Transverse colon (tissue), 4 donors: ENCODE data around the gene SEMA4D. TPM values are rescaled to one million over a fixed set of nuclear protein-coding genes. Genes with fewer than 3 reads are reported as not detected.

Experiments
- DNase-seq: peaks from one replicate; pipeline ENCODE4 v3.0.0-alpha.2; 2019
- H3K27ac ChIP-seq, 4 donors: fragments of 200-600 bp; sonication (generic); 2 replicates each; pipeline ENCODE4 v1.5.1; 2016 to 2018; ENCODE audit warnings: inconsistent platforms in 4 of 4
- H3K27me3 ChIP-seq: fragments of 200-600 bp; sonication (generic); 2 replicates; pipeline ENCODE4 v1.5.1; 2017; ENCODE audit warnings: inconsistent platforms
- H3K36me3 ChIP-seq, 4 donors: fragments of 200-600 bp; sonication (generic); 2 replicates each; pipeline ENCODE4 v1.5.1; 2017 to 2019; ENCODE audit warnings: inconsistent platforms in 4 of 4
- H3K4me1 ChIP-seq, 4 donors: fragments of 200-600 bp; sonication (generic); 2 replicates each; pipeline ENCODE4 v1.5.1; 2017 to 2020; ENCODE audit warnings: inconsistent platforms in 4 of 4
- H3K4me3 ChIP-seq, 4 donors: fragments of 200-600 bp; sonication (generic); 1 replicate in 1 of 4; 2 replicates in 3 of 4; pipeline versions ENCODE4 v1.5.1 to v1.6.1; 2017 to 2019; ENCODE audit warnings: inconsistent platforms in 4 of 4
- H3K9me3 ChIP-seq, 2 donors: fragments of 200-600 bp; sonication (generic); 2 replicates each; pipeline ENCODE4 v1.5.1; 2017 to 2019; ENCODE audit warnings: inconsistent platforms in 2 of 2
- EP300 ChIP-seq: sonication (generic); formaldehyde crosslinking; IDR thresholded peaks from one replicate; pipeline ENCODE4 v1.6.1; 2017; ENCODE audit warnings: antibody characterized with exemption, low read depth
- POLR2A ChIP-seq: fragments of 450-650 bp; IDR thresholded peaks from one replicate; pipeline ENCODE4 v1.6.1; 2016; ENCODE audit warnings: antibody characterized with exemption, mild to moderate bottlenecking, moderate library complexity
- POLR2AphosphoS5 ChIP-seq, 3 donors: sonication (generic); formaldehyde crosslinking; IDR thresholded peaks; one replicate each; pipeline ENCODE4 v1.6.1; 2016; ENCODE audit warnings: antibody characterized with exemption in 3 of 3
- WGBS, 2 donors: methylation state at CpG; one replicate each; pipeline ENCODE4 v1.1.5; 2018; ENCODE audit warnings: low coverage in 1 of 2; 5-methylcytosine and 5-hydroxymethylcytosine counted together
- in situ Hi-C, 4 donors: fragments of 200-750 bp; cut with MboI; loops; one replicate each; pipeline versions ENCODE4 v1.15.0 to v1.15.1; 2017; ENCODE audit warnings: low sequenced_read_pairs in 3 of 4, low pct_ligation_motif_present in 1 of 4, low pct_unique_long_range_greater_than_20kb in 1 of 4
- intact Hi-C: fragments of 100-400 bp; cut with DNase I; formaldehyde crosslinking; loops from one replicate; pipeline ENCODE4 v1.15.1; 2023; ENCODE audit warnings: low total_unique reads
- total RNA-seq, 4 donors: library from RNA; depleted of rRNA; stranded (reverse); fragments of >200 nt; gene quantifications; one replicate each; pipeline ENCODE4 v1.1.0, GENCODE V29; 2016
- TF ChIP-seq, protein P1 (sequence below), 5 experiments: fragments of 200-600 bp in 3 of 5; fragments of 450-650 bp in 2 of 5; sonication (generic) in 3 of 5; IDR thresholded peaks; 1 replicate in 2 of 5; 2 replicates in 3 of 5; pipeline ENCODE4 v1.5.1; 2016 to 2017; ENCODE audit warnings: antibody characterized with exemption in 5 of 5, inconsistent platforms in 3 of 5, mild to moderate bottlenecking in 2 of 5, moderate library complexity in 1 of 5

The SEMA4D gene
- total RNA-seq, 4 donors from 2014 or later, result 8.7 to 29.1 (median 14.5) TPM

DNA sequence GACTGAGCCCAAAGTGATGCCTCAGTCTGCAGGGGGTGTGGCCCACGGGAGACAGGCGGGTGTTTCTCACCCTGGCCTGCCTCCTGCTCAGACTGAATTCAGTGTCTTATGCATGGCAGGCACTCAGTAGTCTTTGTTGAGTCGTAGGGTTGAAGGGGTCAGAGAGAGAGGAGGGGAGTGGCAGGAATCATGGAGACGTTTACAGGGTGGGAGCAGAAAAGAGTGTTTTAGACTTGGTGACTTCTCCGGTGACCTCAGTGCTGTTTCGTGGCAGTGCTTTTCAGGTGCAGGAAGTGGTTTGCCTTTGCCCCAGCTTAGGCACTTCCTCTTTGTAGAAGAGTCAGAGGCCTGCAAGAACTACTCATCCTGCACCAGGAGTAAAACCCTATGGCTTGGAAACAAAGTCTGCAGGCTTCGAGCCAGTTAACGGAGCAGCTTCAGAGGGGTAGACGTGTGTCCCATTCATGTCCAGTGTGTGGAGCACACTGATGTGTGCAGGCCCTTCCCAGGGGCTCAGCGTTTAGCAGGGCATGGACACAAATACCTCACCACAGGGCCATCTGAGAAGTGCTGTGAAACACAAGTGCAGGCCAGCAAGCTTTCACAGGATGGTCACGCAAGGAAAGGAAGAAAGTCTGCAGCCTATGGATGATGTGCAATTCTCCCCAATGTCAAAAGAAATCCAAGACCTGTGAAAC is 24.5 kb upstream of the SEMA4D start:
- intact Hi-C loops (no loop called here), in situ Hi-C loops (no loop called here)
- Histone ChIP-seq H3K27me3 (no peaks in the 10 kb centered on the region), H3K4me3 (no peak overlapping the region), H3K9me3 (no peaks in the 10 kb centered on the region), H3K4me1 (peaks cover 0 to 29% (median 0%) of the 10 kb centered on the region in 4 donors), H3K27ac (peak overlapping the region; percentile 55 to 77 (median 66)), H3K36me3 (no peaks in the 10 kb centered on the region)
- WGBS, 2 donors, result 61% methylated on average over 11 of the region's 11 CpGs; no CpG with 5 or more reads in 1 of the 2 donors
- TF ChIP-seq POLR2A, result no peak
- no peak for TF ChIP-seq EP300
- no peak for TF ChIP-seq POLR2AphosphoS5 (IDR thresholded peaks at IDR 0.05)
- TF ChIP-seq, protein P1, sequence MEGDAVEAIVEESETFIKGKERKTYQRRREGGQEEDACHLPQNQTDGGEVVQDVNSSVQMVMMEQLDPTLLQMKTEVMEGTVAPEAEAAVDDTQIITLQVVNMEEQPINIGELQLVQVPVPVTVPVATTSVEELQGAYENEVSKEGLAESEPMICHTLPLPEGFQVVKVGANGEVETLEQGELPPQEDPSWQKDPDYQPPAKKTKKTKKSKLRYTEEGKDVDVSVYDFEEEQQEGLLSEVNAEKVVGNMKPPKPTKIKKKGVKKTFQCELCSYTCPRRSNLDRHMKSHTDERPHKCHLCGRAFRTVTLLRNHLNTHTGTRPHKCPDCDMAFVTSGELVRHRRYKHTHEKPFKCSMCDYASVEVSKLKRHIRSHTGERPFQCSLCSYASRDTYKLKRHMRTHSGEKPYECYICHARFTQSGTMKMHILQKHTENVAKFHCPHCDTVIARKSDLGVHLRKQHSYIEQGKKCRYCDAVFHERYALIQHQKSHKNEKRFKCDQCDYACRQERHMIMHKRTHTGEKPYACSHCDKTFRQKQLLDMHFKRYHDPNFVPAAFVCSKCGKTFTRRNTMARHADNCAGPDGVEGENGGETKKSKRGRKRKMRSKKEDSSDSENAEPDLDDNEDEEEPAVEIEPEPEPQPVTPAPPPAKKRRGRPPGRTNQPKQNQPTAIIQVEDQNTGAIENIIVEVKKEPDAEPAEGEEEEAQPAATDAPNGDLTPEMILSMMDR (IDR thresholded peaks at IDR 0.05), result no peak
- peak; percentile 64 for DNase-seq

DNA sequence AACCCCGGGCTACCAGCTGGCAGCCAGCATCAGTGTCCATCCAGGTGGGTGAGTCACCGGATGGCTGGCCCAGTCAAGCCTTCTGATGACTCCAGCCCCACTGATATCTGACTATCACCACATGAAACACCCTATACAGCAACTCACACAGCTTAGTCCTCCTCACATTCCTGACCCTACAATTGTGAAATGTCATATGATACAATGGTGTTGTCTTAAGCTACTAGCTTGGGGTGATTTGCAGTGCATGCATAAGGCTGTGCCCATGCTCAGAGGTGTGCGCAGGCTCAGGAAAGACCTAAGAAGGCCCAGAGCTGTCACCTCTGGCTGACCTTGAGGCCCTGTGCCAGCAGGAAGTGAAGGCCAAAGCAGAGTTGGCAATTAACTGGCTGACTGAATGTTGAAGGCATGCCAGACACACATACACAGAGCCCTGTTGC is 21.5 kb upstream of the SEMA4D start:
- DNase-seq, result no peak
- in situ Hi-C loops, result no loop called here
- WGBS, 2 donors, result 94% methylated on average over 3 of the region's 3 CpGs; no CpG with 5 or more reads in 1 of the 2 donors

DNA sequence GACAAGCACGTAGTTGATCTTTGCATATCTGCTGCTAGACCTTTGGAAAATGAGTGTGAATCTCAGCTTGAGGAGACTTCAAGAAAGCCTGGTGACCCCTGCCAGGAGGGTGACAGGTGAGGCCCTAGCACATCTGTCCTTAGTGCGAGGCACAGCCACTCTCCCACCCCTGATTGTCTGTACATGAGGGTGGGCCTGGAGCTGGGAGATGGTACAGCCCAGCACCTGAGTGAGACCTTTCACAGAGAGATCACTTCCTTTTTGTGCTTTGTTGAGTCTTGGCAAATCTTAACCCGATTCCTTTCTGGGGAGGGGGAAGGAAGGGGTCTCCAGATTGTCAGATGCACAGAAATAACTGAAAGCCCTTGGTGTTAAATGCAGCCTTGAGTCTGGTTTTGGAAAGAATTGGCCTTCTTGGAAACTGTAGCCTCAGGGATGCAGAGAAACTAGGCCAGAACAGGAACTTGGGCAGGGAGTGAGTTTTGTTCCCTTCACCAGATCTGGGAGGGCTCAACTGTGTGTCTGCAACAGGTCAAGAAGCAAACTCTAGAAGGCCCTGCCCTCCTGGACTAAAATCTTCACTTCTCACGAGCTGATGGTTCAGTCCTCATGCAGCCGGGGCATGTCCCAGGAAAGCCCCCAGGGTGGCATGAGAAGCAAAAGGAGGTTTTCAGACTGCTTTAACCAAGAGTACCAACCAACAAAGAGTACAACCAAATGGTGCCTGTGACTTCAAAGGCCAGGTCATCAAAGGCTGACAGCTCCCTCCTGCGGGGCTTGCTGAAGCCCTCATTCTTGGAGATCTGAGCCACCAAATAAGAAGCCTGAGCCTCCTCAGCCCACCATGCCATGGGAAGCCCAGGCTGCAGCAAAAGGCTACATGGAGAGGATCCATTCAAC is 20.8 kb upstream of the SEMA4D start:
- Histone ChIP-seq H3K27me3 (no peaks in the 10 kb centered on the region), H3K36me3 (no peaks in the 10 kb centered on the region), H3K9me3 (no peaks in the 10 kb centered on the region), H3K4me1 (peaks cover 0 to 15% (median 0%) of the 10 kb centered on the region in 4 donors), H3K4me3 (no peak overlapping the region), H3K27ac (no peak overlapping the region)
- DNase-seq, result no peak
- in situ Hi-C loops (no loop called here), intact Hi-C loops (no loop called here)
- 90 to 100% methylated on average over 2 to 6 of the region's 6 CpGs for WGBS, 2 donors
- TF ChIP-seq POLR2A (no peak), POLR2AphosphoS5 (IDR thresholded peaks at IDR 0.05) (no peak), EP300 (no peak)
- TF ChIP-seq, protein P1 (IDR thresholded peaks at IDR 0.05), result no peak

More for the DNA sequence above, 21.5 kb upstream of the SEMA4D start:
- Histone ChIP-seq H3K9me3 (no peaks in the 10 kb centered on the region), H3K36me3 (no peaks in the 10 kb centered on the region), H3K4me3 (no peak overlapping the region), H3K27me3 (no peaks in the 10 kb centered on the region), H3K27ac (no peak overlapping the region), H3K4me1 (peaks cover 0 to 15% (median 0%) of the 10 kb centered on the region in 4 donors)
- TF ChIP-seq EP300, result no peak
- TF ChIP-seq, protein P1 (IDR thresholded peaks at IDR 0.05), result no peak
- intact Hi-C loops, result no loop called here

DNA sequence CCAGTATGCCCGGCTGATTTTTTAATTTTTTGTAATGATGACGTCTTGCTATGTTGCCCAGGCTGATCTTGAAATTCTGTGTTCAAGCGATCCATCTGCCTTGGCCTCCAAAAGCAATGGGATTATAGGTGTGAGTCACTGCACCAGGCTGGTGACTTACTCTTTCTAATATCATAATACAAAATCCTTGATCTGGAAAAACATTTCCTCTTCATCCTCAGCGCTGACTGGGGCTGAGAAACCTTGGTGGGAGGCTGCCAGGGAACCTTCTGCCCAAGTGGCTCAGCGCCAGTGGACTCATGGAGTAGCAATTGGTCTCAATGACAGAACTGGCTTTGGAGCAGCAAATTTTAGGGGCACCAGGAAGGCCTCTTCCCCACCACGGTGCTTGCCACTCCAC is 17.5 kb upstream of the SEMA4D start:
- Histone ChIP-seq H3K36me3 (no peaks in the 10 kb centered on the region), H3K27me3 (no peaks in the 10 kb centered on the region), H3K4me3 (no peak overlapping the region), H3K9me3 (no peaks in the 10 kb centered on the region), H3K27ac (no peak overlapping the region), H3K4me1 (peaks cover 0 to 4% (median 0%) of the 10 kb centered on the region in 4 donors)
- DNase-seq, result no peak
- in situ Hi-C loops (no loop called here), intact Hi-C loops (no loop called here)
- TF ChIP-seq POLR2A (no peak), POLR2AphosphoS5 (IDR thresholded peaks at IDR 0.05) (no peak), EP300 (no peak)
- TF ChIP-seq, protein P1 (IDR thresholded peaks at IDR 0.05), result no peak
- 90 to 100% methylated on average over 3 to 6 of the region's 6 CpGs for WGBS, 2 donors
